VCaP (cell line): ENCODE measurements around the gene CASKIN1.

Experiments used
- H3K27ac ChIP-seq: fragments of 450-650 bp; 2 replicates; pipeline ENCODE4 v1.5.1; 2017
- TF ChIP-seq, protein P1 (sequence below): fragments of 450-650 bp; conservative IDR thresholded peaks from 2 replicates; pipeline ENCODE4 v1.5.1; 2017; ENCODE audit warnings: mild to moderate bottlenecking, moderate library complexity

Gene CASKIN1

DNA sequence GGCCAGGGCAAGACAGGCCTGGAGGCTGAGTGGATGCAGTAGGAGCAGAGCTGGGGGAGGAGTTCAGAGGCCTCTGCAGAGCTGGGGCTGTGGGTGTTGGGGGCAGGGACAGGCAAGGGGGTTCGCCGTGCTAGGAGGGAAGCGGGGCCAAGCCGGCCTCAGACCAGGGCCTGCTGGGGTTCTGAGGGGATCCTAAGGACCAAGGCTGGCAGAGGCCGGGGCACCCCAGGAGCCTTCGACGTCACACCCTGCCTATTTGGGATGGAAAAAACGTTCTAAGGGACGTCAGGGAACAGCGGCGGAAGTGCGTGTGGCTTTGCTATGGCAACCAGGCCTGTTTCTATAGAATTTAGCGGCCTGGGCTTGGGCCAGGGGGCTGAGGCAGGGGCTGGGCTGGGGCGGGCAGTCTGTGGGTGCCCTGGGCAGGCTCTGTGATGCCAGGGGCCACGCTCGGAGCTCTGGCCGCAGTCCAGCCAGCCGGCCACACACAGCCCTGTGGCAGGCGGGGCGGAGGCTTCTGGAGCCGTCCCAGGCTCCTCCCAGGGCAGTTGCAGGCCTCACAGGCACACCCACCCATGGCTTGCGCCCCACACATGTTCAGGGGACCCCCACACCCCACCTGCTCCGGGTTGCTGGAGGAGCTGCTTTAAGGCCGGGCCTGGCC, 37.1 kb downstream of the CASKIN1 start:
- no peak overlapping the region for H3K27ac ChIP-seq
- TF ChIP-seq, protein P1, sequence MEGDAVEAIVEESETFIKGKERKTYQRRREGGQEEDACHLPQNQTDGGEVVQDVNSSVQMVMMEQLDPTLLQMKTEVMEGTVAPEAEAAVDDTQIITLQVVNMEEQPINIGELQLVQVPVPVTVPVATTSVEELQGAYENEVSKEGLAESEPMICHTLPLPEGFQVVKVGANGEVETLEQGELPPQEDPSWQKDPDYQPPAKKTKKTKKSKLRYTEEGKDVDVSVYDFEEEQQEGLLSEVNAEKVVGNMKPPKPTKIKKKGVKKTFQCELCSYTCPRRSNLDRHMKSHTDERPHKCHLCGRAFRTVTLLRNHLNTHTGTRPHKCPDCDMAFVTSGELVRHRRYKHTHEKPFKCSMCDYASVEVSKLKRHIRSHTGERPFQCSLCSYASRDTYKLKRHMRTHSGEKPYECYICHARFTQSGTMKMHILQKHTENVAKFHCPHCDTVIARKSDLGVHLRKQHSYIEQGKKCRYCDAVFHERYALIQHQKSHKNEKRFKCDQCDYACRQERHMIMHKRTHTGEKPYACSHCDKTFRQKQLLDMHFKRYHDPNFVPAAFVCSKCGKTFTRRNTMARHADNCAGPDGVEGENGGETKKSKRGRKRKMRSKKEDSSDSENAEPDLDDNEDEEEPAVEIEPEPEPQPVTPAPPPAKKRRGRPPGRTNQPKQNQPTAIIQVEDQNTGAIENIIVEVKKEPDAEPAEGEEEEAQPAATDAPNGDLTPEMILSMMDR, result no peak

DNA sequence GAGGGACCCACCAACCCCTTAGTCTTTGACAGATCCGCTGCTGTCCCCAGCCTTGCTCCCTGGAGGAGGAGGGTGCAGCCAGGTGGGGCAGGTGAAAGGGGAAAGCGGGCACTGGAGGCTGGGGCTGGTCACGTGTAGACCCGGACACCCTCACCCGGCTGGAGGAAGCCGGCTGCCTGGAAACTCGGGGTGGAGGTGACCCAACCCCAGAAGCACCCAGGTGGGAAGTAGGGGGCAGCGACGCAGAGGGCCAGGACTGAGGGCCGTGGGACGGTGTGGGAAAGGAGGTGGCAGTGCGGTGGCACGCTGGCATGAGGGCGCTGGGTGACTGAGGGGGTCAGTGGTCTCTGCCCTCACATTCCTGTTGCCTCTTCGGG, 38.2 kb downstream of the CASKIN1 start:
- TF ChIP-seq, protein P1, result no peak
- H3K27ac ChIP-seq, result no peak overlapping the region

DNA sequence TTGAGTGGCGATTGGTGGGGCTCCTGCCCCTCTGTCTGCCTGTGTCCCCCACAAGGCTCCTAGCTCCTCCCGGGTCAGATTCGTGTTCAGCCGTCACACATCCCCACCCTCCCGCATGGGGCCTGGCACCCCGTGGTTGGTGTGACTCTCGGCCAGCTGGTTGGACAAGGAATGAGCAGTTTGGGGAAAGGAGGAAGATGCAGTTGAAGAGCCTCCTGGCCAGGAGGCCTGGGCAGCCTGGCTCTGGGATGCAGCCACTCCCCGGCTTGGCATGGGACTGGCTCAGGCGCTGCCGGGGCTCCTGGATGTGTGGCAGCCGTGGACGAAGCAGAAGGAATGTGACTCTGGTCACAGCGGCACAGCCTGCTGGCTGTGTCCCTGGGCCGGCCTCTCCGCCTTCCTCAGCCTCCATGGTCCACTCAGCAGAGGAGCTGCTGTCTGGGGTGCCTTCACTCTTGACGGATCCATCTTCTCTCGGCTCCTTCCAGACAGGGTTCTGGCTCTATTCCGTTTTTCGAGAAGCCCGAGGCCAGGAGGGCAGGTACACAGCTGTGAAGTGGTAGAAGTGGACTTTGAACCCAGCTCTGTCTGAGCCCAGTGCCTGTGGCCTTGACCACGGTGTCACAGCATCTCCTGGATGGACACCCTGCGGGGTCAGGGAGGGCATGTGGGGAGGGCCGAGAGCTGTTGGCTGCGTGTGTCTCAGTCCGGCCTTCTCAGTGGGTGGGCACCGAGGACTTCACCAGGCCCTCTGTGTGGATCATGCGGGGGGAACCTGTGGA, 38.7 kb downstream of the CASKIN1 start:
- H3K27ac ChIP-seq, result peak overlapping the region; percentile 89; the same call in 1 of the 2 replicates
- TF ChIP-seq, protein P1, result no peak

DNA sequence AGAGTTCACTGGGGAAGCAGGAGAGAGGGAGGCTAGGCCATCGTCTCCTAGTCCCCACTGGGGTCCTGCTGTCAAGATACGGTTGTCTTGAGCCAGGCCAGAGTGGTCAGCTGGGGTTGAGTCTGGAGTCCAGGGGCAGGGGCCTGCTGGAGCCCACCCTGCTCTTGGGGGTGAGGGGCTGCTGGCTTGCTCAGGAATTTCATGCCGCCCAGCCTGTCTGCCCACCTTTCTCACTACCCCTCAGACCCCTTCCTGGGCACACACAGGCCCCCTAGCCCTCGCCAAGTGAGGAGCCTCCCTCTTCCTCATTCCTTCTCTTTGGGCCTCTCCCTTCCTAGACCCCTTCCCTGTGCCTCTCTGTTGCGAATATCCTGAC, 39.6 kb downstream of the CASKIN1 start:
- peak overlapping the region; percentile 89; the same call in 1 of the 2 replicates for H3K27ac ChIP-seq

DNA sequence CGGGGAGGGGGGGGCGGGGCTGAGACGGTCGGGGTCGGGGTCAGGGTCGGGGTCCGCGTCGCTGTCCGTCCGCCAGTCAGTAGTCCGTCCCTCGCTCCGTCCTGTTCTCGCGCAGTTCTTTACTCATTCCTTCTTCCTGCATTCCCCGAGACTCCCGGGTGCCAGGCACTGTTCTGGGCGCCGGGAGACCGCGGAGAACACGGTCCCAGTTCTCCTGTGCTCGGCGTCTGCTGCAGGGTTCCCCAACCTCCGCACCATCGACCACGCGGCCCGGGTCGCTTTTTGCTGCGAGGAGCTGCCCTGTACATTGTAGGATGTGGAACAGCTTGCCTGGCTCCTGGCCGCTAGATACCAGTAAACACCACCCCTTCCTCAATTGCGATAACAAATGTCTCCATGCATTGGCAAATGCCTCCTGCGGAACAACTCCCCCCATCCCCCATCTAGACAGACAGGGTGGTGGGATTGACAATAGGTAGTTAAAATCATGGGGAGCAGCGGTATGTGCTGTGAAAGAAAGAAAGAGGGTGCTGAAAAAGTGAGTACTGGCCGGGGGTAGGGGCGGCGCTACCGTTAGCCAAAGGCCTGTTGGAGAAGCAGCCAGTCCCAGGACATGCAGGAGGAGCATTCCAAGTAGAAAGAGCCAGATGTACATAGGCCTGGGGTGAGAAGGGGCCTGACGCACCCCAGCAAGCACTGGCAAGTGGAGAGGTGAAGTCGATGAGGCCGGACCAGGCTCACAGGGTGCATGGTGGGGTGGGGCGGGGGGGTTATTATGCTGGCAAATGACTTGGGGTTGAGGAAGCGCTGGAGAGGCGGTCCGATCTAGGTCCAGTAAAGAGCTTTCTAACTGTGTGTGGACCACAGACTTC, 40.2 kb downstream of the CASKIN1 start:
- H3K27ac ChIP-seq, result peak overlapping the region; percentile 89
- TF ChIP-seq, protein P1, result no peak

More for the DNA sequence above, 39.6 kb downstream of the CASKIN1 start:
- TF ChIP-seq, protein P1, result no peak

DNA sequence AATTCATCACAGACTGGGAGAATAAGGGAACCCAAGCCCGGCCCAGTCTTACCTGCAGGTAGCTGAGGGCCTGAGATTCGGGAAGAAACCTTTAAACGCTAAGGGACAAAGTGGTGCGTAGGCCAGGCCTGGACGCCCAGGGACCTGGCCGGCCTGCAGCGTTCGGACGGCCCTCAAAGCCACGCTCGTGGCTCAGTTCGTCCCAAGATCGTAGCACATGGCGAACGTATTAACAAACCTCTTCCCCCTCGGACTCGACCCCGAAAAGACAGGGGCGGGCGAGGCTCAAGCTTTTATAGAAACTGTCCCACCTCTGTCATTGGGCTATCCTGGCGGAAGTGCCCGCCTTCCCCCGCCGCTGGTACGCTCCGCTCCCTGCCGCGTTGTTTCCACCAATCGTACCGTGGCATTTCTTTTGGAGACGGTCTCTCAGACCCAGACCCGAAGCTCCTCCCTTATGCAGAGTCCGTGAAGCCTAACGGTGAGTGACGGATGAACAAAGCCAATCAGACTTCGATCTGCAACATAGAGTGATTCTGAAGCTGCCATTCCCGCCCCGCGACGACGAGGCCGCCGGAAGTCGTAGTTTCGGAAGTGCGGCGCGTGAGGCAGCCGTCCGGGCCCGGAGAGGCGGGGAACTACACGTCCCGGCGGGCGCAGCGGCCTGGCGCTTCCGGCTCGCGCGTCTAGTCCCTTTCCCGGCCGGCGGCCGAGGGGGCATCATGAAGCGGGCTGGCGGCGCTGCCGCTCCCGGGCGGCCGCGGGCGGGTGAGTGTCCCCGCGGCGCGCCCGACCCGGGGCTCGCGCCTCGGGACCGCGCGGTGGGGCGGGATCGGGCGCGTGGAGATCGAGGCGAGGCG, 41.1 kb downstream of the CASKIN1 start, which contains the start of gene TRAF7:
Gene TRAF7, plus strand, starts transcription at position 692 of the 860 bp plus-strand sequence. CDS start 8,139 bp downstream, outside the sequence.
- TF ChIP-seq, protein P1, result no peak

More for the DNA sequence above, 41.1 kb downstream of the CASKIN1 start, which contains the start of gene TRAF7:
- peak within 1 kb of the TSS; percentile 89 for H3K27ac ChIP-seq
